Eye (tissue), 1 donor: ENCODE data around the gene CHRNG.
"Not testable (repeated sequence)": the region's sequence is repeated elsewhere in the genome, so short reads cannot be mapped to it uniquely, and the experiment has no call there.

Experiments used
- DNase-seq: peaks from one replicate; pipeline ENCODE4 v3.0.0-alpha.2; 2015

The CHRNG gene

GRCh38 chr2:232545511-232546375 is 6.3 kb downstream of the CHRNG start:
- no peak for DNase-seq

GRCh38 chr2:232547991-232548390 is 8.5 kb downstream of the CHRNG start:
- no peak for DNase-seq

GRCh38 chr2:232549655-232550353 is 10.3 kb downstream of the CHRNG start:
- no peak for DNase-seq

GRCh38 chr2:232550354-232551249 is 11.1 kb downstream of the CHRNG start, which contains the start of the genes EIF4E2 and TIGD1:
Gene EIF4E2, plus strand, starts transcription at chr2:232550689. Its CDS starts 36 bp downstream, at chr2:232550725.
Gene TIGD1, minus strand, starts transcription at chr2:232550557. Its CDS starts 675 bp downstream, at chr2:232549882.
- peak; percentile 97 for DNase-seq

GRCh38 chr2:232551250-232551638 is 11.8 kb downstream of the CHRNG start:
- DNase-seq: peak; percentile 16

- no peak for DNase-seq
Measured at GRCh38 chr2:232551776-232552175, 12.3 kb downstream of the CHRNG start.

GRCh38 chr2:232556426-232556825 is 16.9 kb downstream of the CHRNG start:
- no peak for DNase-seq

GRCh38 chr2:232562515-232563151 is 23.1 kb downstream of the CHRNG start:
- no peak for DNase-seq

GRCh38 chr2:232563580-232563979 is 24.1 kb downstream of the CHRNG start:
- no peak for DNase-seq

- no peak for DNase-seq
Measured at GRCh38 chr2:232567721-232568120, 28.2 kb downstream of the CHRNG start.

GRCh38 chr2:232568161-232568560 is 28.7 kb downstream of the CHRNG start:
- no peak for DNase-seq

GRCh38 chr2:232569541-232569940 is 30.0 kb downstream of the CHRNG start:
- no peak for DNase-seq

- DNase-seq: not testable (repeated sequence)
Measured at GRCh38 chr2:232570481-232570880, 31.0 kb downstream of the CHRNG start.

GRCh38 chr2:232571026-232571474 is 31.6 kb downstream of the CHRNG start:
- DNase-seq: no peak

GRCh38 chr2:232573042-232573441 is 33.5 kb downstream of the CHRNG start:
- no peak for DNase-seq

GRCh38 chr2:232573771-232574435 is 34.4 kb downstream of the CHRNG start:
- DNase-seq: no peak

- no peak for DNase-seq
Measured at GRCh38 chr2:232574674-232575403, 35.3 kb downstream of the CHRNG start.

GRCh38 chr2:232575404-232575746 is 35.9 kb downstream of the CHRNG start:
- DNase-seq: no peak

GRCh38 chr2:232576995-232577394 is 37.5 kb downstream of the CHRNG start:
- no peak for DNase-seq

- DNase-seq: no peak
Measured at GRCh38 chr2:232577841-232578240, 38.3 kb downstream of the CHRNG start.

- DNase-seq: no peak
Measured at GRCh38 chr2:232578626-232579025, 39.1 kb downstream of the CHRNG start.
